OCI-LY7 (cell line): Measurements from ENCODE around the gene MED25. TPM values are rescaled to one million over a fixed set of nuclear protein-coding genes. Genes with fewer than 3 reads are reported as not detected.

ENCODE experiments used
- BruUV-seq: library from RNA; stranded (reverse); fragments of 400-500 nt; replicated peaks from 2 replicates; lab custom pipeline; 2021; lab: Mats Ljungman, UMichigan
- CTCF ChIA-PET: fragments of 300-600 bp; sonication (Branson Sonifier 250); formaldehyde crosslinking; loops from one replicate; lab custom pipeline; 2022; ENCODE audit warnings: antibody characterized with exemption; ENCODE audit not compliant: unreplicated experiment; lab: Charles Lee
- POLR2A ChIA-PET: fragments of 300-600 bp; sonication (Branson Sonifier 250); formaldehyde crosslinking; loops from one replicate; lab custom pipeline; 2022; ENCODE audit warnings: antibody characterized with exemption; lab: Charles Lee
- DNase-seq: peaks from one replicate; pipeline ENCODE4 v3.0.0-alpha.2; 2015; ENCODE audit warnings: low spot score
- H2AFZ ChIP-seq: fragments of 200-600 bp; sonication (generic), shearing (Covaris generic); 2 replicates; pipeline ENCODE4 v1.6.1; 2014; ENCODE audit warnings: mild to moderate bottlenecking, antibody characterized with exemption, low read length, moderate library complexity
- H3K27ac ChIP-seq: fragments of 200-600 bp; sonication (generic); 2 replicates; pipeline ENCODE4 v1.5.1; 2014; ENCODE audit warnings: mixed run types, low read depth, mild to moderate bottlenecking, moderate library complexity, low read length, inconsistent platforms; ENCODE audit not compliant: poor library complexity, severe bottlenecking
- H3K36me3 ChIP-seq: fragments of 200-600 bp; sonication (generic); 2 replicates; pipeline ENCODE4 v1.6.1; 2014; ENCODE audit warnings: mild to moderate bottlenecking, antibody characterized with exemption, low read length, moderate library complexity, mixed read lengths; ENCODE audit not compliant: insufficient read depth
- H3K4me1 ChIP-seq: fragments of 200-600 bp; sonication (generic); 2 replicates; pipeline ENCODE4 v1.5.1; 2014; ENCODE audit warnings: mild to moderate bottlenecking, low read length; ENCODE audit not compliant: insufficient read depth, poor library complexity, severe bottlenecking
- H3K4me2 ChIP-seq: fragments of 200-600 bp; sonication (generic); 2 replicates; pipeline ENCODE4 v1.6.1; 2014; ENCODE audit warnings: mild to moderate bottlenecking, low read length
- H3K4me3 ChIP-seq: fragments of 200-600 bp; sonication (generic); 2 replicates; pipeline ENCODE4 v1.5.1; 2014; ENCODE audit warnings: mild to moderate bottlenecking, low read depth, low read length; ENCODE audit not compliant: poor library complexity, severe bottlenecking
- H3K79me2 ChIP-seq: fragments of 200-600 bp; sonication (generic); 2 replicates; pipeline ENCODE4 v1.6.1; 2016; ENCODE audit warnings: low read depth, mild to moderate bottlenecking, low read length, moderate library complexity, mixed read lengths; ENCODE audit not compliant: insufficient read depth
- H3K9me2 ChIP-seq: fragments of 200-600 bp; sonication (generic); 2 replicates; pipeline ENCODE4 v1.6.1; 2016; ENCODE audit warnings: mild to moderate bottlenecking, low read length, mixed read lengths; ENCODE audit not compliant: insufficient read depth
- H3K9me3 ChIP-seq: fragments of 200-600 bp; sonication (generic); 2 replicates; pipeline ENCODE4 v1.6.1; 2014; ENCODE audit warnings: mild to moderate bottlenecking, mixed run types, low read length, mixed read lengths
- H4K20me1 ChIP-seq: fragments of 200-600 bp; sonication (generic); 2 replicates; pipeline ENCODE4 v1.6.1; 2014; ENCODE audit warnings: mild to moderate bottlenecking, antibody characterized with exemption, low read length, moderate library complexity, mixed read lengths; ENCODE audit not compliant: insufficient read depth
- CTCF ChIP-seq: fragments of 200-600 bp; sonication (generic); conservative IDR thresholded peaks from 2 replicates; pipeline ENCODE4 v1.5.1; 2014; ENCODE audit warnings: mild to moderate bottlenecking, antibody characterized with exemption, low read length, moderate library complexity, mixed read lengths
- EZH2phosphoT487 ChIP-seq: fragments of 200-600 bp; sonication (generic); IDR thresholded peaks from 2 replicates; pipeline ENCODE4 v1.6.1; 2018; ENCODE audit warnings: low read depth, borderline replicate concordance, mild to moderate bottlenecking, mixed run types, antibody characterized with exemption, low read length, moderate library complexity, mixed read lengths
- intact Hi-C: fragments of 100-400 bp; cut with micrococcal nuclease; formaldehyde crosslinking; loops from one replicate; pipeline ENCODE4 v1.10.0; 2022; ENCODE audit not compliant: unreplicated experiment
- total RNA-seq, 2 experiments: library from RNA; depleted of rRNA in 1 of 2; stranded (reverse); fragments of >200 nt in 1 of 2; shearing (Covaris generic) in 1 of 2; gene quantifications; 2 replicates each; pipeline ENCODE4 v1.2.3, GENCODE V29; 2014 to 2022

The MED25 gene
- total RNA-seq, 2 experiments from 2014 or later: 85.1 to 111 TPM

GRCh38 chr19:49805822-49806619, 12.1 kb upstream of the MED25 start:
- no peaks in the 10 kb centered on the region for H4K20me1 ChIP-seq
- no peaks in the 10 kb centered on the region for H3K9me3 ChIP-seq
- no peak overlapping the region for H3K4me3 ChIP-seq
- TF ChIP-seq CTCF (no peak), EZH2phosphoT487 (no peak)
- POLR2A ChIA-PET: no interaction called here
- no peak for DNase-seq
- BruUV-seq: no TSS peak
- CTCF ChIA-PET: no interaction called here
- H3K4me1 ChIP-seq: peaks cover 18% of the 10 kb centered on the region
- no peaks in the 10 kb centered on the region for H3K9me2 ChIP-seq
- peaks cover 54% of the 10 kb centered on the region for H3K36me3 ChIP-seq
- intact Hi-C loops: no loop called here
- H3K4me2 ChIP-seq: no peak overlapping the region
- no peak overlapping the region for H2AFZ ChIP-seq
- no peaks in the 10 kb centered on the region for H3K79me2 ChIP-seq
- no peak overlapping the region for H3K27ac ChIP-seq

GRCh38 chr19:49806620-49806959, 11.5 kb upstream of the MED25 start:
- ChIA-PET POLR2A (no interaction called here), CTCF (no interaction called here)
- H3K4me2 ChIP-seq: no peak overlapping the region
- no peaks in the 10 kb centered on the region for H4K20me1 ChIP-seq
- DNase-seq: no peak
- no peak overlapping the region for H2AFZ ChIP-seq
- TF ChIP-seq CTCF (no peak), EZH2phosphoT487 (no peak)
- intact Hi-C loops: no loop called here
- BruUV-seq: TSS peak; percentile 57
- no peaks in the 10 kb centered on the region for H3K79me2 ChIP-seq
- H3K27ac ChIP-seq: no peak overlapping the region
- no peaks in the 10 kb centered on the region for H3K9me2 ChIP-seq
- H3K9me3 ChIP-seq: no peaks in the 10 kb centered on the region
- H3K4me3 ChIP-seq: no peak overlapping the region
- H3K36me3 ChIP-seq: peaks cover 51% of the 10 kb centered on the region
- H3K4me1 ChIP-seq: peaks cover 18% of the 10 kb centered on the region
